ENCODE measurements around the gene LMOD3. TPM values are rescaled to one million over a fixed set of nuclear protein-coding genes. Genes with fewer than 3 reads are reported as not detected.

LMOD3 gene
- polyA plus RNA-seq, 3 donors from 2014 or later = 0.08 to 0.13 TPM; not detected in 1

- H3K36me3 Mint-ChIP-seq = peaks cover 0 to 4% (median 0%) of the 10 kb centered on the region in 3 donors
- peak overlapping the region; percentile 94 to 99 (median 96) for H3K27ac Mint-ChIP-seq
- H3K4me1 Mint-ChIP-seq = peaks cover 77 to 86% of the 10 kb centered on the region in 2 donors
- H3K9me3 Mint-ChIP-seq = no peaks in the 10 kb centered on the region
- H3K4me3 Mint-ChIP-seq = peak overlapping the region; percentile 73 to 98 (median 96)
- DNase-seq = no peak
- H3K27me3 Mint-ChIP-seq (ENCODE audit: low read depth in 3 of 3) = peaks cover 0 to 4% (median 4%) of the 10 kb centered on the region in 3 donors
These were observed 40.0 kb downstream of the LMOD3 start for GRCh38 chr3:69082361-69082760.

DNA sequence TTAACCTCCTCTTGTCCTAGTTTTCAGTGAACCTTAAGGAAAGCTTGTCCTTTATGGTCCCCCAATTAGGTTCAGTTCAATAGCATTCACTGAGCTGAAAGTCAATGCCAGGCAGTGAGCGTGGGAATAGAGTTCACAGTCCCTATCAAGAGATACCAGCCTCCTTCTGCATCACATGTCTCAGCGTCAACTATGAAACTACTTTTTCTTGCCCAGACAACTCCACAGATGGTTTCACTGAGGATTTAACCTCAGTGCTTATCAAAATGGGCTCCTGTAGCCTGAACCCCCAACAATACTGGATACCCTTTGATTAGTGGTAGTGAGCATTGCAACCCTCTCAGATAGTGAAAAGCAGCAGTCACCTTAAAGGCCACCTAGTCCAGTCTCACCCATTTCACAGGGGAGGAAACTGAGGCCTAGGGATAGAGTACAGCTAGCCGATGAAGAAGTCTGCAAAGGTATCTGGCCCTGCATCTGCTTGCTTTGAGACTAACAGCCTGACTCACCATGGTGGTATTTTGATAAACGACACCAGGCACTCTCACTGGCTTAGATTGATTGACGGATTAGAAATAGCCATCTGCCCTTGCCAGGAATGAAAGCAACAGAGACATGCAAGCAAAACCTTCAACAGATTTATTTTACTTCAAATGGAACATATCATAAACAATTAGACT is 40.7 kb downstream of the LMOD3 start:
- peak overlapping the region; percentile 86 to 99 (median 95) for H3K27ac Mint-ChIP-seq
- no peaks in the 10 kb centered on the region for H3K9me3 Mint-ChIP-seq
- H3K4me3 Mint-ChIP-seq = peak overlapping the region in 4 of 5 donors; percentile 4 to 76 (median 33)
- DNase-seq = no peak
- H3K36me3 Mint-ChIP-seq = peaks cover 0 to 4% (median 1%) of the 10 kb centered on the region in 3 donors
- H3K27me3 Mint-ChIP-seq (ENCODE audit: low read depth in 3 of 3) = peaks cover 0 to 4% (median 4%) of the 10 kb centered on the region in 3 donors
- H3K4me1 Mint-ChIP-seq = peaks cover 75 to 85% of the 10 kb centered on the region in 2 donors

DNA sequence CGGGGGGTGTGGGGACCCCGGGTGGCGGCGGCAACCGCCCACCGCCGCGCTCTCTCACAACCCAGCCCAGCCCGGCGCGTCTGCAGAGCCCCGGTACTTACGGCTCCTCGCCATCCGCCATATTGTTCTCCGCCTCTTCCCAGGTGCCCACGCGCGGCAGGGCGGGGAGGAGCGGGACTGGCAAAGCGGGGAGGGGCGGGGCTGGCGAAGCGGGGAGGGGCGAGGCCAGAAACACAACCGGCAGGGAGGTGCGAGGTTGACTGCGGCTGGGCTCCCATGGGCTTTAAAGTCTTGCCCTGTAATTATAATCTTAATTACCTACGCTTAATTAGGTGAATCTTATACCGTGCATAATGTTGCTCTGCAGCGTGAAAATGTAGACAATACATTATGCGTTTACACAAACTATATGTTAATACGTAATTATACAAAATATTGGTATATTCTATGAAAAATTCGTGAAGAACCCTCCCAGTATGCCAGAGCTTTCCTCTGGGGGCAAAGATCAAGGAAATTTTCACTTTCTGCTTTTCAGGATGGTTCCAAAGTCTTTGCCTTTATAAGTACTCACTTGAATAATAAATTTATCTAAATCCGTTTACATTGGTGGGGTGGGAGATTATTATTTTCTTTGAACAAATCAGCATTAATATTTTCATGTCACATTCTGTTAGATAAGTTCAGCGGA is 42.0 kb downstream of the LMOD3 start, which contains the start of gene UBA3:
Gene UBA3 (minus strand): TSS at position 133 of the 688 bp plus-strand sequence. CDS start 12 bp downstream, at position 121.
- Mint-ChIP-seq H3K27me3 (ENCODE audit: low read depth in 3 of 3) (peaks cover 0 to 4% (median under 1%) of the 10 kb centered on the region in 3 donors), H3K4me3 (peak within 1 kb of the TSS; percentile 80 to 96 (median 84)), H3K27ac (peak within 1 kb of the TSS; percentile 86 to 99 (median 95)), H3K4me1 (peaks cover 67 to 76% of the 10 kb centered on the region in 2 donors), H3K36me3 (peaks cover 0 to 3% (median 0%) of the 10 kb centered on the region in 3 donors), H3K9me3 (no peaks in the 10 kb centered on the region)
- peak; percentile 83 to 85 (median 83) for DNase-seq

- peaks cover 0 to 3% (median 0%) of the 10 kb centered on the region in 3 donors for H3K36me3 Mint-ChIP-seq
These were observed 42.9 kb downstream of the LMOD3 start for GRCh38 chr3:69079269-69080159.

GRCh38 chr3:69072928-69073327 is 49.5 kb downstream of the LMOD3 start:
- DNase-seq = no peak
- Mint-ChIP-seq H3K9me3 (no peaks in the 10 kb centered on the region), H3K27ac (peak overlapping the region in 5 of 6 donors; percentile 1 to 55 (median 14)), H3K4me3 (no peak overlapping the region), H3K36me3 (peaks cover 14 to 32% (median 18%) of the 10 kb centered on the region in 3 donors), H3K4me1 (peaks cover 15 to 27% of the 10 kb centered on the region in 2 donors), H3K27me3 (ENCODE audit: low read depth in 3 of 3) (no peaks in the 10 kb centered on the region)

More at GRCh38 chr3:69079269-69080159, 42.9 kb downstream of the LMOD3 start:
- peaks cover 63 to 71% of the 10 kb centered on the region in 2 donors for H3K4me1 Mint-ChIP-seq
- peaks cover 0 to 1% (median 0%) of the 10 kb centered on the region in 3 donors for H3K27me3 Mint-ChIP-seq (ENCODE audit: low read depth in 3 of 3)
- peak overlapping the region; percentile 83 to 95 (median 85) for H3K27ac Mint-ChIP-seq
- no peaks in the 10 kb centered on the region for H3K9me3 Mint-ChIP-seq
- peak overlapping the region; percentile 80 to 96 (median 84) for H3K4me3 Mint-ChIP-seq
- DNase-seq = no peak

GRCh38 chr3:69066121-69066520 is 56.3 kb downstream of the LMOD3 start:
- DNase-seq = no peak
- H3K27ac Mint-ChIP-seq = no peak overlapping the region
- no peaks in the 10 kb centered on the region for H3K27me3 Mint-ChIP-seq (ENCODE audit: low read depth in 3 of 3)
- no peak overlapping the region for H3K4me3 Mint-ChIP-seq
- H3K9me3 Mint-ChIP-seq = no peaks in the 10 kb centered on the region
- peaks cover 16 to 34% of the 10 kb centered on the region in 2 donors for H3K4me1 Mint-ChIP-seq
- H3K36me3 Mint-ChIP-seq = peaks cover 4 to 33% (median 8%) of the 10 kb centered on the region in 3 donors

GRCh38 chr3:69065318-69065964 is 57.0 kb downstream of the LMOD3 start:
- H3K9me3 Mint-ChIP-seq = no peaks in the 10 kb centered on the region
- H3K4me1 Mint-ChIP-seq = peaks cover 16 to 34% of the 10 kb centered on the region in 2 donors
- peaks cover 9 to 31% (median 9%) of the 10 kb centered on the region in 3 donors for H3K36me3 Mint-ChIP-seq
- no peak for DNase-seq
- H3K27ac Mint-ChIP-seq = peak overlapping the region in 4 of 6 donors; percentile 6 to 54 (median 32)
- no peak overlapping the region for H3K4me3 Mint-ChIP-seq
- no peaks in the 10 kb centered on the region for H3K27me3 Mint-ChIP-seq (ENCODE audit: low read depth in 3 of 3)

GRCh38 chr3:69063636-69064035 is 58.8 kb downstream of the LMOD3 start:
- peak overlapping the region; percentile 26 to 76 (median 62) for H3K27ac Mint-ChIP-seq
- peak overlapping the region in 1 of 5 donors; percentile 32 for H3K4me3 Mint-ChIP-seq
- DNase-seq = no peak
- peaks cover 20 to 41% (median 23%) of the 10 kb centered on the region in 3 donors for H3K36me3 Mint-ChIP-seq
- peaks cover 28 to 47% of the 10 kb centered on the region in 2 donors for H3K4me1 Mint-ChIP-seq
- H3K27me3 Mint-ChIP-seq (ENCODE audit: low read depth in 3 of 3) = no peaks in the 10 kb centered on the region
- H3K9me3 Mint-ChIP-seq = no peaks in the 10 kb centered on the region

- peaks cover 29 to 55% of the 10 kb centered on the region in 2 donors for H3K4me1 Mint-ChIP-seq
- no peak overlapping the region for H3K4me3 Mint-ChIP-seq
- H3K27ac Mint-ChIP-seq = peak overlapping the region; percentile 88 to 98 (median 93)
- no peaks in the 10 kb centered on the region for H3K27me3 Mint-ChIP-seq (ENCODE audit: low read depth in 3 of 3)
- no peak for DNase-seq
- H3K9me3 Mint-ChIP-seq = no peaks in the 10 kb centered on the region
- peaks cover 24 to 43% (median 36%) of the 10 kb centered on the region in 3 donors for H3K36me3 Mint-ChIP-seq
These were observed 62.7 kb downstream of the LMOD3 start for GRCh38 chr3:69059688-69060087.

GRCh38 chr3:69058947-69059224 is 63.5 kb downstream of the LMOD3 start:
- H3K4me3 Mint-ChIP-seq = peak overlapping the region; percentile 37 to 78 (median 74)
- H3K27me3 Mint-ChIP-seq (ENCODE audit: low read depth in 3 of 3) = no peaks in the 10 kb centered on the region
- DNase-seq = no peak
- no peaks in the 10 kb centered on the region for H3K9me3 Mint-ChIP-seq
- peak overlapping the region; percentile 88 to 98 (median 93) for H3K27ac Mint-ChIP-seq
- H3K36me3 Mint-ChIP-seq = peaks cover 24 to 43% (median 36%) of the 10 kb centered on the region in 3 donors
- peaks cover 27 to 47% of the 10 kb centered on the region in 2 donors for H3K4me1 Mint-ChIP-seq

- peak overlapping the region; percentile 88 to 98 (median 93) for H3K27ac Mint-ChIP-seq
- peaks cover 22 to 42% of the 10 kb centered on the region in 2 donors for H3K4me1 Mint-ChIP-seq
- peak overlapping the region; percentile 37 to 78 (median 74) for H3K4me3 Mint-ChIP-seq
- no peaks in the 10 kb centered on the region for H3K9me3 Mint-ChIP-seq
- H3K36me3 Mint-ChIP-seq = peaks cover 24 to 42% (median 36%) of the 10 kb centered on the region in 3 donors
- peaks cover 0 to under 1% (median 0%) of the 10 kb centered on the region in 3 donors for H3K27me3 Mint-ChIP-seq (ENCODE audit: low read depth in 3 of 3)
- peak; percentile 44 to 59 (median 57) for DNase-seq
These were observed 64.0 kb downstream of the LMOD3 start for GRCh38 chr3:69058180-69058946.
